ENCODE data around the gene SPOCK2. TPM values are rescaled to one million over a fixed set of nuclear protein-coding genes. Genes with fewer than 3 reads are reported as not detected.

The SPOCK2 gene
- total RNA-seq, 1 donor from 2014 or later, result 3.2 TPM

- H3K27ac Mint-ChIP-seq, result peak overlapping the region; percentile 87
- Histone ChIP-seq H3K9ac (no peak overlapping the region), H3F3A (ENCODE audit: low read depth) (no peaks in the 10 kb centered on the region), H3K79me2 (ENCODE audit: low read depth) (no peaks in the 10 kb centered on the region), H3K27ac (no peak overlapping the region), H3K4me1 (peaks cover 8% of the 10 kb centered on the region), H3K36me3 (no peaks in the 10 kb centered on the region), H3K4me2 (no peak overlapping the region), H4K20me1 (ENCODE audit: low read depth) (no peaks in the 10 kb centered on the region), H2AFZ (replicated peaks) (no peak overlapping the region), H3K4me3 (no peak overlapping the region), H3K9me3 (ENCODE audit: low read depth) (no peaks in the 10 kb centered on the region), H3K27me3 (no peaks in the 10 kb centered on the region)
- no peak for DNase-seq (ENCODE audit: low spot score)
- H3K4me3 Mint-ChIP-seq, result no peak overlapping the region
- H3K27me3 Mint-ChIP-seq (ENCODE audit: insufficient read depth, low read depth), result peaks cover 10% of the 10 kb centered on the region
- H3K36me3 Mint-ChIP-seq, result peaks cover 4% of the 10 kb centered on the region
- no peak for TF ChIP-seq EZH2phosphoT487 (IDR thresholded peaks at IDR 0.05)
- TF ChIP-seq EZH2 (IDR thresholded peaks at IDR 0.05), result no peak
- TF ChIP-seq CTCF (IDR thresholded peaks at IDR 0.05), result no peak
- H3K9me3 Mint-ChIP-seq, result peaks cover 5% of the 10 kb centered on the region
- peaks cover 64% of the 10 kb centered on the region for H3K4me1 Mint-ChIP-seq
These were observed 20.1 kb downstream of the SPOCK2 start for GRCh38 chr10:72068126-72068765.

GRCh38 chr10:72067463-72068125 is 20.8 kb downstream of the SPOCK2 start:
- no peaks in the 10 kb centered on the region for H3K9me3 ChIP-seq (ENCODE audit: low read depth)
- no peak overlapping the region for H2AFZ ChIP-seq (replicated peaks)
- TF ChIP-seq EZH2phosphoT487 (IDR thresholded peaks at IDR 0.05), result no peak
- no peak for TF ChIP-seq CTCF (IDR thresholded peaks at IDR 0.05)
- no peak for TF ChIP-seq EZH2 (IDR thresholded peaks at IDR 0.05)
- H3K36me3 Mint-ChIP-seq, result peaks cover 4% of the 10 kb centered on the region
- peak overlapping the region; percentile 60 for H3K27ac Mint-ChIP-seq
- peaks cover 8% of the 10 kb centered on the region for H3K4me1 ChIP-seq
- no peak overlapping the region for H3K27ac ChIP-seq
- H3K27me3 ChIP-seq, result no peaks in the 10 kb centered on the region
- H3K36me3 ChIP-seq, result no peaks in the 10 kb centered on the region
- H3K79me2 ChIP-seq (ENCODE audit: low read depth), result no peaks in the 10 kb centered on the region
- no peak overlapping the region for H3K9ac ChIP-seq
- H3F3A ChIP-seq (ENCODE audit: low read depth), result no peaks in the 10 kb centered on the region
- no peak overlapping the region for H3K4me3 Mint-ChIP-seq
- no peak for DNase-seq (ENCODE audit: low spot score)
- H3K9me3 Mint-ChIP-seq, result peaks cover 5% of the 10 kb centered on the region
- H3K4me3 ChIP-seq, result no peak overlapping the region
- no peak overlapping the region for H3K4me2 ChIP-seq
- no peaks in the 10 kb centered on the region for H4K20me1 ChIP-seq (ENCODE audit: low read depth)
- H3K4me1 Mint-ChIP-seq, result peaks cover 64% of the 10 kb centered on the region
- H3K27me3 Mint-ChIP-seq (ENCODE audit: insufficient read depth, low read depth), result peaks cover 9% of the 10 kb centered on the region

GRCh38 chr10:72066318-72067284 is 21.8 kb downstream of the SPOCK2 start:
- H3K4me2 ChIP-seq, result no peak overlapping the region
- no peak for DNase-seq (ENCODE audit: low spot score)
- H3K4me1 ChIP-seq, result peaks cover 8% of the 10 kb centered on the region
- no peaks in the 10 kb centered on the region for H3K79me2 ChIP-seq (ENCODE audit: low read depth)
- Mint-ChIP-seq H3K9me3 (peaks cover 3% of the 10 kb centered on the region), H3K4me1 (peaks cover 71% of the 10 kb centered on the region), H3K27me3 (ENCODE audit: insufficient read depth, low read depth) (peaks cover 4% of the 10 kb centered on the region), H3K4me3 (no peak overlapping the region), H3K27ac (no peak overlapping the region), H3K36me3 (peaks cover 2% of the 10 kb centered on the region)
- H3K27me3 ChIP-seq, result no peaks in the 10 kb centered on the region
- H3K9ac ChIP-seq, result no peak overlapping the region
- no peaks in the 10 kb centered on the region for H3F3A ChIP-seq (ENCODE audit: low read depth)
- H3K4me3 ChIP-seq, result no peak overlapping the region
- H4K20me1 ChIP-seq (ENCODE audit: low read depth), result no peaks in the 10 kb centered on the region
- no peak overlapping the region for H2AFZ ChIP-seq (replicated peaks)
- no peaks in the 10 kb centered on the region for H3K9me3 ChIP-seq (ENCODE audit: low read depth)
- TF ChIP-seq EZH2 (IDR thresholded peaks at IDR 0.05) (no peak), EZH2phosphoT487 (IDR thresholded peaks at IDR 0.05) (no peak), CTCF (IDR thresholded peaks at IDR 0.05) (no peak)
- H3K36me3 ChIP-seq, result no peaks in the 10 kb centered on the region
- no peak overlapping the region for H3K27ac ChIP-seq

All from neural progenitor cell (in vitro differentiated cells).